Stimulated activated naive CD8-positive, alpha-beta T cell treated with anti-CD3 and anti-CD28 coated beads, Interleukin-15, Interleukin-2, amounts not matched to agents 100 U/mL and 50 U/mL, for 24 hours (primary cell): ENCODE measurements around the gene SNCAIP.

Source experiments
- ATAC-seq: fragments of 150-1000 bp; cut with Tn5 transposase; one replicate; pipeline ENCODE4 v1.10.0; 2021
- DNase-seq: peaks from one replicate; pipeline ENCODE4 v3.0.0; 2021

The SNCAIP gene

DNA sequence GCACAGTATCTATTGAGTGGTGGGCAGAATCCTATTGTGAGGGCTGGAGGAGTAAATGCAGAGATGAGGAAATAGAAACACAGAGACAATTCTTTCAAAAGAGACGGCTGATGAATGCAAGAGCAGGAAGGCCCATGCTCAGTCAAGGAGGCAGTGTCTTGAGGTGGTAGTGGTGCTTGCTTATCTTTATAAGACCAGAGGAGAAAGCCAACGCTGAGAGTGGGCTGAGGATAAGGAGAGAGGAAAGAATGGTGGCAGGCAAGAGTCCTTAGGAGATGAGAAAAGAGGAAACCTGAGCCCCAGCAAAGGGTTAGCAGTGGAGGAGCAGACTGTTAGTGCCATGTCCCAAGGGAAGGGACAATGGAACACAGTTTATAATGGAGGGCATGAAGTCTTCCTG lies 86.0 kb downstream of the SNCAIP start:
- ATAC-seq (no peak), DNase-seq (no peak)

DNA sequence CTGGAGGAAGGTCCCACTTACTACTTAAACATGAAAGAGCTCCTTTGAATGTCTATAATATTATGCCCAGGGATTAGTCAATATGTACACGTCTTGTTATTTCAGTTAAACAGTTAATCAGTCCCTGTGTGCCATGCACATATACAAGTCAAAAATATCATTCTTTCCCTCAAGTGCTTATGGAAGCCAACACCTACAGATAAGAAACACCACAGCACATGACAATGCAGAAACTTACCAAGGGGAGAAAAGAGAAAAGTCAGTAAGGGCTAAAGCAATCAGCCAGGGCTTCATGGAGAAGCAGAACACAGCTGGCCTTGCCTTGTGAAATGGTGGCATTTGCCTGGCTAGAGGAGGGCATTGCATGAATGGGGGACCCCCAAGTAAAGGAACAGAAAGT lies 88.3 kb downstream of the SNCAIP start:
- DNase-seq (no peak), ATAC-seq (no peak)

DNA sequence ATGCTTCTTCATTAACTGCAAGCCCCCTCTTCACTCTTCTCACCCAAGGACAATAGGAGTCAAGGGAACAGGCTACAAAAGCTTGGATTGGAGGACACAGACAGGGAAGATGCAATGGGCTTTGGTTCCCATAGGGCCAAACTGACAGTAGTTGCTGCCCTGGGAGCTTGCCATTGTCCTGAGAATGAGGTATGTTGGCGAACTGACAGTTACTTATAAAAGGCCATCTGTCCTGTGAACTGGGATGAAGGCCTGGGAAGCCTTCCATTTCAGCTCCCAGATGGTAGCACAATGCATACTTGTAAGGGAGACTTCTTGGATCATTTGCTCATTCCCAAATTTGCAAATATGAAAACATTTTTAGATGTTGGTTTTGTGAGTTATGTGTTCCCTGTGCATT lies 88.9 kb downstream of the SNCAIP start:
- ATAC-seq = no peak
- DNase-seq = no peak

- no peak for ATAC-seq
- no peak for DNase-seq
Measured at GRCh38 chr5:122401976-122402725, 90.1 kb downstream of the SNCAIP start.

DNA sequence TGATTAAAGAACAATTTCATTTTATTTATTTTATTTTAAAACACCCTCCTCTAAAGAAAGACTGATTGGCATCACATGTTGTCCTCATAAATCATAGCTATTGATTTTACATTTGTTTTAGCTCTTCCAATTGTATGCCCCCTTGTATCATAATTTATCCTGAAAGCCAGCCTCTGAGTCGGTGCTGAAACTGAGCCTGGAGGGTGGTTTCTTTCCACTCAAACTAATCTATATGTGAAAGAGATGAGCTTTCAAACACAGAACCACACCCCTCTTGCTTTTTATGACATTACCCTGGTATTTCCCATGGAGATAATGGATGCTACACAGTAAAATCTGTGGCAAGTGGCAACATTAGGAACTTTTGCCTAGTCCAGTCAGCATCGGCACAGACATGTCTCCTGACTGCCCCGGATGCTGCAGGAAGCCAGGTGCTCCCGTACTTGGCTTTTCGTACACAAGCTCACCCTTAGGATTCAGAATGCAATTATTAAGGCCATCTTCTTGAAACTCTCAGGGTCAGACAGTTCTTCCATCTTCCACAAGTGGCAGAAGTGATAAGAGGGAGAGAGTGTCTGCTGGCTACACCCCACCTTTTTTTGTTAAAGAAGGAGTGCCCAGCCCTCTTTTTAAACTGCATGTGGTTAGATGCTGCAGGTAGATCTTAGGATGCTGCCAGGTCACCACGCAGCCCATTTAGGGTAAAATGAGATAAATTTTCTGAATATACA lies 91.1 kb downstream of the SNCAIP start:
- DNase-seq (no peak), ATAC-seq (no peak)

GRCh38 chr5:122404018-122404417 lies 92.0 kb downstream of the SNCAIP start:
- no peak for DNase-seq
- ATAC-seq = no peak

GRCh38 chr5:122404653-122405362 lies 92.8 kb downstream of the SNCAIP start:
- ATAC-seq = no peak
- DNase-seq = no peak

DNA sequence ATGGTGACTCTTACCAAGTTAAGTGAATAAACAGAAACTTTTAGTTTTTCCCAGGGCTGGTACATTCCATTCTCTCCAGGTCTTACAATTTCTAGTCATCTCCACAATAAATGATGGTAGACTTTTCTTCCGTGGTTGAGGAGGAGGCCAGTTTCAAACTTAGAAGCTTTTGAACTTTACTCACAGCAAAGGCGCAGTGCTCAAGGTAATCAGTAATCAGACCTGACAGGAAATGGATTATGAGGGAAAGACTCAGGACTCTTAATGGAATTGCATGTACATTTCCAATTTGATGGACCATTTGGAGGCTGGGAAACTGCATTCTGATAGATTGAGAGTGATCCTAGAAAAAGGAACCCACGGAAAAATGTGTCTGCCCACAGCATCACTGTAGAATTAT lies 93.7 kb downstream of the SNCAIP start:
- no peak for ATAC-seq
- no peak for DNase-seq

- DNase-seq = no peak
- ATAC-seq = no peak
Measured at GRCh38 chr5:122406181-122406580, 94.1 kb downstream of the SNCAIP start.

GRCh38 chr5:122408592-122409224 lies 96.7 kb downstream of the SNCAIP start:
- DNase-seq (no peak), ATAC-seq (no peak)

DNA sequence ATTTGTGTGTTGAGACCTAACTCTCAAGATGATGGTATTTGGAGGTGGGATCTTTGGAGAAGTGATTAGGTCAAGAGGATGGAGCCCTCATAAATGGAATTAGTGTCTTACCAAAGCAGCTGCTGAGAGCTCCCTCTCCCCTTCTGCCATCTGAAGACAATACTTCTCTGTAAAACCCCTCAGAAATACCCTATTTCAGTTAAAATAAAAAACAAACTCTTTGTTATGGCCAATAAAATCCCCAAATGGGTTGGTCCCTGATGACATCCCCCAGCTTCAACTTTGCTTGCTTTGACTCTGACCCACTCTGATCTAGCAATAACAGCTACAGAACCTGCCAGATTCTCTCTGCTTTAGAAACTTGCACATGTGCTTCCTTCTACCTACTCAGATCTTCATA lies 100.9 kb downstream of the SNCAIP start:
- DNase-seq = no peak
- no peak for ATAC-seq

GRCh38 chr5:122413722-122414121 lies 101.7 kb downstream of the SNCAIP start:
- DNase-seq = no peak

GRCh38 chr5:122415030-122415800 lies 103.2 kb downstream of the SNCAIP start:
- peak; percentile 32 for ATAC-seq
- no peak for DNase-seq

More at GRCh38 chr5:122413722-122414121, 101.7 kb downstream of the SNCAIP start:
- ATAC-seq = no peak

DNA sequence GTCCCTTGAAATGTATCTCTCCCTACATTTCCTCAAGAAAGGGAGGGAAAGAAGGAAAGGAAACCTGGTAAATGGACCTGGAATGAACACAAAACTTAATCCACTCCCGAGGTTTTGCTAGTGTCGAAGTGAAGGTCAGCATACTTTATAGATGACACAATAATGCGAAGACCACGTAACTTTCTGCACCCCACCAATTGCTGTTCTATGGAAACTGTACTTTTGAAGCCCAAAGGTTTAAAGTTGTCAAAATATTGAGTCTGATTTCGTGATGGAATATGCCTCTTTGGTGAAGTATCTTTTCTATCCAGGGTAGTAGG lies 103.7 kb downstream of the SNCAIP start:
- DNase-seq = no peak
- ATAC-seq = no peak

GRCh38 chr5:122419142-122419894 lies 107.3 kb downstream of the SNCAIP start:
- ATAC-seq = no peak

GRCh38 chr5:122420091-122420490 lies 108.1 kb downstream of the SNCAIP start:
- no peak for ATAC-seq
- DNase-seq = no peak

More at GRCh38 chr5:122419142-122419894, 107.3 kb downstream of the SNCAIP start:
- no peak for DNase-seq

- ATAC-seq (no peak), DNase-seq (no peak)
Measured at GRCh38 chr5:122420537-122421236, 108.7 kb downstream of the SNCAIP start.

- ATAC-seq = no peak
- DNase-seq = no peak
Measured at GRCh38 chr5:122421374-122422079, 109.5 kb downstream of the SNCAIP start.

- ATAC-seq = no peak
- no peak for DNase-seq
Measured at GRCh38 chr5:122423221-122423620, 111.2 kb downstream of the SNCAIP start.

- ATAC-seq (no peak), DNase-seq (no peak)
Measured at GRCh38 chr5:122424132-122424531, 112.1 kb downstream of the SNCAIP start.
